ENCODE results near the gene SF3B6. TPM values are rescaled to one million over a fixed set of nuclear protein-coding genes. Genes with fewer than 3 reads are reported as not detected.

SF3B6 gene
- total and polyA plus RNA-seq, 9 of the 15 experiments (the other 6 are each of a cell fraction or from before 2014, with no cell fraction given): 146 to 591 (median 295) TPM

GRCh38 chr2:24046930-24047702 lies 29.0 kb downstream of the SF3B6 start, which contains the start of gene WDCP (continued):
- TF ChIP-seq ESRRB (CRISPR knock-in tag; IDR thresholded peaks at IDR 0.05; ENCODE audit: borderline replicate concordance): no peak
- TF ChIP-seq ZNF699 (CRISPR knock-in tag; IDR thresholded peaks at IDR 0.05; ENCODE audit: insufficient replicate concordance): no peak
- TF ChIP-seq, protein P1, sequence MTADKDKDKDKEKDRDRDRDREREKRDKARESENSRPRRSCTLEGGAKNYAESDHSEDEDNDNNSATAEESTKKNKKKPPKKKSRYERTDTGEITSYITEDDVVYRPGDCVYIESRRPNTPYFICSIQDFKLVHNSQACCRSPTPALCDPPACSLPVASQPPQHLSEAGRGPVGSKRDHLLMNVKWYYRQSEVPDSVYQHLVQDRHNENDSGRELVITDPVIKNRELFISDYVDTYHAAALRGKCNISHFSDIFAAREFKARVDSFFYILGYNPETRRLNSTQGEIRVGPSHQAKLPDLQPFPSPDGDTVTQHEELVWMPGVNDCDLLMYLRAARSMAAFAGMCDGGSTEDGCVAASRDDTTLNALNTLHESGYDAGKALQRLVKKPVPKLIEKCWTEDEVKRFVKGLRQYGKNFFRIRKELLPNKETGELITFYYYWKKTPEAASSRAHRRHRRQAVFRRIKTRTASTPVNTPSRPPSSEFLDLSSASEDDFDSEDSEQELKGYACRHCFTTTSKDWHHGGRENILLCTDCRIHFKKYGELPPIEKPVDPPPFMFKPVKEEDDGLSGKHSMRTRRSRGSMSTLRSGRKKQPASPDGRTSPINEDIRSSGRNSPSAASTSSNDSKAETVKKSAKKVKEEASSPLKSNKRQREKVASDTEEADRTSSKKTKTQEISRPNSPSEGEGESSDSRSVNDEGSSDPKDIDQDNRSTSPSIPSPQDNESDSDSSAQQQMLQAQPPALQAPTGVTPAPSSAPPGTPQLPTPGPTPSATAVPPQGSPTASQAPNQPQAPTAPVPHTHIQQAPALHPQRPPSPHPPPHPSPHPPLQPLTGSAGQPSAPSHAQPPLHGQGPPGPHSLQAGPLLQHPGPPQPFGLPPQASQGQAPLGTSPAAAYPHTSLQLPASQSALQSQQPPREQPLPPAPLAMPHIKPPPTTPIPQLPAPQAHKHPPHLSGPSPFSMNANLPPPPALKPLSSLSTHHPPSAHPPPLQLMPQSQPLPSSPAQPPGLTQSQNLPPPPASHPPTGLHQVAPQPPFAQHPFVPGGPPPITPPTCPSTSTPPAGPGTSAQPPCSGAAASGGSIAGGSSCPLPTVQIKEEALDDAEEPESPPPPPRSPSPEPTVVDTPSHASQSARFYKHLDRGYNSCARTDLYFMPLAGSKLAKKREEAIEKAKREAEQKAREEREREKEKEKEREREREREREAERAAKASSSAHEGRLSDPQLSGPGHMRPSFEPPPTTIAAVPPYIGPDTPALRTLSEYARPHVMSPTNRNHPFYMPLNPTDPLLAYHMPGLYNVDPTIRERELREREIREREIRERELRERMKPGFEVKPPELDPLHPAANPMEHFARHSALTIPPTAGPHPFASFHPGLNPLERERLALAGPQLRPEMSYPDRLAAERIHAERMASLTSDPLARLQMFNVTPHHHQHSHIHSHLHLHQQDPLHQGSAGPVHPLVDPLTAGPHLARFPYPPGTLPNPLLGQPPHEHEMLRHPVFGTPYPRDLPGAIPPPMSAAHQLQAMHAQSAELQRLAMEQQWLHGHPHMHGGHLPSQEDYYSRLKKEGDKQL (CRISPR knock-in tag; IDR thresholded peaks at IDR 0.05; ENCODE audit: borderline replicate concordance): no peak
- TF ChIP-seq ZSCAN32 (CRISPR knock-in tag; IDR thresholded peaks at IDR 0.05): no peak
- peak; percentile 64 to 77 for TF ChIP-seq E2F6 (IDR thresholded peaks at IDR 0.05; ENCODE audit: borderline replicate concordance in 1 of 2, extremely low read depth in 1 of 2, insufficient read depth in 1 of 2, insufficient read length in 1 of 2, low read depth in 1 of 2, low read length in 1 of 2, poor library complexity in 1 of 2, severe bottlenecking in 1 of 2)
- TF ChIP-seq, protein P2, sequence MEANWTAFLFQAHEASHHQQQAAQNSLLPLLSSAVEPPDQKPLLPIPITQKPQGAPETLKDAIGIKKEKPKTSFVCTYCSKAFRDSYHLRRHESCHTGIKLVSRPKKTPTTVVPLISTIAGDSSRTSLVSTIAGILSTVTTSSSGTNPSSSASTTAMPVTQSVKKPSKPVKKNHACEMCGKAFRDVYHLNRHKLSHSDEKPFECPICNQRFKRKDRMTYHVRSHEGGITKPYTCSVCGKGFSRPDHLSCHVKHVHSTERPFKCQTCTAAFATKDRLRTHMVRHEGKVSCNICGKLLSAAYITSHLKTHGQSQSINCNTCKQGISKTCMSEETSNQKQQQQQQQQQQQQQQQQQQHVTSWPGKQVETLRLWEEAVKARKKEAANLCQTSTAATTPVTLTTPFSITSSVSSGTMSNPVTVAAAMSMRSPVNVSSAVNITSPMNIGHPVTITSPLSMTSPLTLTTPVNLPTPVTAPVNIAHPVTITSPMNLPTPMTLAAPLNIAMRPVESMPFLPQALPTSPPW (CRISPR knock-in tag; IDR thresholded peaks at IDR 0.05): no peak
- no peak for TF ChIP-seq PRPF4 (IDR thresholded peaks at IDR 0.05; ENCODE audit: insufficient read depth, low read depth, low read length, poor library complexity, severe bottlenecking)
- no peak for TF ChIP-seq SLC30A9 (CRISPR knock-in tag; IDR thresholded peaks at IDR 0.05)
- TF ChIP-seq THRA (IDR thresholded peaks at IDR 0.05): no peak
- TF ChIP-seq RNF2 (IDR thresholded peaks at IDR 0.05): peak; percentile 16; the same call in 1 of the 2 replicates
- TF ChIP-seq ZNF239 (CRISPR knock-in tag; IDR thresholded peaks at IDR 0.05): no peak
- TF ChIP-seq PATZ1 (CRISPR knock-in tag; IDR thresholded peaks at IDR 0.05; ENCODE audit: borderline replicate concordance): no peak
- no peak for TF ChIP-seq FOSL1 (tag; conservative IDR thresholded peaks at IDR 0.05)

Data from K562 (cell line).